MV-4-11 (cell line): Measurements from ENCODE around the gene MYO1D.
"Not testable (repeated sequence)": the region's sequence is repeated elsewhere in the genome, so short reads cannot be mapped to it uniquely, and the experiment has no call there.

Experiments used
- DNase-seq: peaks from one replicate; lab custom pipeline; 2025; lab: John Stamatoyannopoulos, UW

MYO1D gene

GRCh38 chr17:32527146-32527545 lies 349.8 kb downstream of the MYO1D start:
- DNase-seq = no peak

- DNase-seq = peak; percentile 78
Measured at GRCh38 chr17:32525122-32525521, 351.8 kb downstream of the MYO1D start.

GRCh38 chr17:32524553-32524880 lies 352.4 kb downstream of the MYO1D start:
- DNase-seq = not testable (repeated sequence)

GRCh38 chr17:32523827-32524552 lies 352.9 kb downstream of the MYO1D start:
- peak; percentile 18 for DNase-seq

- DNase-seq = peak; percentile 65
Measured at GRCh38 chr17:32523017-32523680, 353.8 kb downstream of the MYO1D start.

- no peak for DNase-seq
Measured at GRCh38 chr17:32520737-32521404, 356.1 kb downstream of the MYO1D start.

- no peak for DNase-seq
Measured at GRCh38 chr17:32520104-32520701, 356.7 kb downstream of the MYO1D start.

GRCh38 chr17:32519228-32520103 lies 357.5 kb downstream of the MYO1D start:
- DNase-seq = no peak

GRCh38 chr17:32518646-32519227 lies 358.2 kb downstream of the MYO1D start:
- no peak for DNase-seq

GRCh38 chr17:32517982-32518381 lies 358.9 kb downstream of the MYO1D start:
- DNase-seq = no peak

- peak; percentile 50 for DNase-seq
Measured at GRCh38 chr17:32516940-32517701, 359.8 kb downstream of the MYO1D start.

GRCh38 chr17:32516450-32516849 lies 360.5 kb downstream of the MYO1D start:
- DNase-seq = no peak

- peak; percentile 39 for DNase-seq
Measured at GRCh38 chr17:32515677-32516383, 361.1 kb downstream of the MYO1D start.

GRCh38 chr17:32514606-32515005 lies 362.3 kb downstream of the MYO1D start:
- no peak for DNase-seq

GRCh38 chr17:32513579-32513978 lies 363.3 kb downstream of the MYO1D start:
- DNase-seq = no peak

- no peak for DNase-seq
Measured at GRCh38 chr17:32512328-32512727, 364.6 kb downstream of the MYO1D start.

- DNase-seq = no peak
Measured at GRCh38 chr17:32510466-32510865, 366.5 kb downstream of the MYO1D start.

GRCh38 chr17:32508926-32509325 lies 368.0 kb downstream of the MYO1D start:
- DNase-seq = no peak

GRCh38 chr17:32504166-32504990 lies 372.5 kb downstream of the MYO1D start:
- DNase-seq = no peak
